ENCODE data around the gene RTN4. TPM values are rescaled to one million over a fixed set of nuclear protein-coding genes. Genes with fewer than 3 reads are reported as not detected.

The RTN4 gene
- total RNA-seq, 2 donors from 2014 or later = 180 to 225 TPM

DNA sequence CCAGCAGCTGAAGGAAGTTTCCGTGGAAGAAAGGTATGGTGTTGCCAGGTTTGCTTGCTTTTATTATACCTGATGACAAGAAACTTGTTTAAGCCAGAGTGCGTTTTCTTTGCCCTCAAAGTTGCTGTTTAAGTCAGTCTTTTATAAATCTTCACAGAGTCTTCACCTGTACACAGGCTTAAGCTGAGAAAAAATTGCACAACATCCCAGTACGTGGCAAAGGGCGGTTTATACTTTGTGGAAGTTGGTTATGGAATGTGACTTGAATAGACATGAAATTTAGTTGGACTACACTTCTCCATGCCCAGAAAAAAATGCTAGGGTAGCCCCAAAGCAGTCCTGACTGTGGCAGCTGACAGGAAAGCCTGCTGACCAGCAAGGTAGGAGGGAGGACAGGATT, 121.5 kb downstream of the RTN4 start:
- Histone ChIP-seq H3K4me1 (ENCODE audit: control insufficient read depth, insufficient read depth, low read length) (no peaks in the 10 kb centered on the region), H3K36me3 (ENCODE audit: control insufficient read depth, insufficient read depth, low read length) (no peaks in the 10 kb centered on the region), H3K9ac (ENCODE audit: extremely low read depth, low read length, poor library complexity, severe bottlenecking) (no peak overlapping the region), H3K27me3 (ENCODE audit: control insufficient read depth, insufficient read depth, low read length, poor library complexity, severe bottlenecking) (no peaks in the 10 kb centered on the region), H3K27ac (ENCODE audit: low read depth, low read length) (no peak overlapping the region), H3K4me3 (ENCODE audit: low read length) (no peak overlapping the region), H3K9me3 (ENCODE audit: control insufficient read depth, low read length) (no peaks in the 10 kb centered on the region)
- 75 to 80% methylated on average over 1 to 4 of the region's 4 CpGs for WGBS, 2 experiments (ENCODE audit: insufficient coverage in 1 of 2, insufficient read length in 1 of 2)
- H3K27ac Mint-ChIP-seq = no peak overlapping the region
- H3K4me3 Mint-ChIP-seq = no peak overlapping the region
- H3K36me3 Mint-ChIP-seq (ENCODE audit: low read depth) = no peaks in the 10 kb centered on the region
- no peaks in the 10 kb centered on the region for H3K4me1 Mint-ChIP-seq
- H3K27me3 Mint-ChIP-seq (ENCODE audit: insufficient read depth) = no peaks in the 10 kb centered on the region
- no peak for TF ChIP-seq CTCF (conservative IDR thresholded peaks at IDR 0.05)
- no peak for DNase-seq
- no peaks in the 10 kb centered on the region for H3K9me3 Mint-ChIP-seq

GRCh38 chr2:54927751-54928615, 122.3 kb downstream of the RTN4 start:
- no peak for TF ChIP-seq CTCF (conservative IDR thresholded peaks at IDR 0.05)
- Histone ChIP-seq H3K4me3 (ENCODE audit: low read length) (no peak overlapping the region), H3K4me1 (ENCODE audit: control insufficient read depth, insufficient read depth, low read length) (no peaks in the 10 kb centered on the region), H3K27me3 (ENCODE audit: control insufficient read depth, insufficient read depth, low read length, poor library complexity, severe bottlenecking) (no peaks in the 10 kb centered on the region), H3K27ac (ENCODE audit: low read depth, low read length) (no peak overlapping the region), H3K36me3 (ENCODE audit: control insufficient read depth, insufficient read depth, low read length) (no peaks in the 10 kb centered on the region), H3K9ac (ENCODE audit: extremely low read depth, low read length, poor library complexity, severe bottlenecking) (no peak overlapping the region), H3K9me3 (ENCODE audit: control insufficient read depth, low read length) (no peaks in the 10 kb centered on the region)
- no peaks in the 10 kb centered on the region for H3K27me3 Mint-ChIP-seq (ENCODE audit: insufficient read depth)
- H3K4me3 Mint-ChIP-seq = no peak overlapping the region
- no peaks in the 10 kb centered on the region for H3K4me1 Mint-ChIP-seq
- DNase-seq = no peak
- no peaks in the 10 kb centered on the region for H3K36me3 Mint-ChIP-seq (ENCODE audit: low read depth)
- no peak overlapping the region for H3K27ac Mint-ChIP-seq
- H3K9me3 Mint-ChIP-seq = no peaks in the 10 kb centered on the region
- WGBS, 2 experiments (ENCODE audit: insufficient coverage in 1 of 2, insufficient read length in 1 of 2) = 93 to 95% methylated on average over 13 to 16 of the region's 16 CpGs

- H3K4me3 Mint-ChIP-seq = no peak overlapping the region
- H3K9me3 Mint-ChIP-seq = no peaks in the 10 kb centered on the region
- no peaks in the 10 kb centered on the region for H3K27me3 Mint-ChIP-seq (ENCODE audit: insufficient read depth)
- no peaks in the 10 kb centered on the region for H3K9me3 ChIP-seq (ENCODE audit: control insufficient read depth, low read length)
- no peak overlapping the region for H3K27ac Mint-ChIP-seq
- no peaks in the 10 kb centered on the region for H3K4me1 ChIP-seq (ENCODE audit: control insufficient read depth, insufficient read depth, low read length)
- no peak overlapping the region for H3K9ac ChIP-seq (ENCODE audit: extremely low read depth, low read length, poor library complexity, severe bottlenecking)
- no peak overlapping the region for H3K4me3 ChIP-seq (ENCODE audit: low read length)
- H3K36me3 Mint-ChIP-seq (ENCODE audit: low read depth) = no peaks in the 10 kb centered on the region
- no peak overlapping the region for H3K27ac ChIP-seq (ENCODE audit: low read depth, low read length)
- no peaks in the 10 kb centered on the region for H3K4me1 Mint-ChIP-seq
- no peaks in the 10 kb centered on the region for H3K36me3 ChIP-seq (ENCODE audit: control insufficient read depth, insufficient read depth, low read length)
- H3K27me3 ChIP-seq (ENCODE audit: control insufficient read depth, insufficient read depth, low read length, poor library complexity, severe bottlenecking) = no peaks in the 10 kb centered on the region
- no peak for TF ChIP-seq CTCF (conservative IDR thresholded peaks at IDR 0.05)
- WGBS, 2 experiments (ENCODE audit: insufficient coverage in 1 of 2, insufficient read length in 1 of 2) = 82 to 90% methylated on average over 5 to 8 of the region's 8 CpGs
- DNase-seq = no peak
Measured at GRCh38 chr2:54927085-54927750, 123.0 kb downstream of the RTN4 start.
